ENCODE data around the gene MLX.
"Not testable (repeated sequence)": the region's sequence is repeated elsewhere in the genome, so short reads cannot be mapped to it uniquely, and the experiment has no call there.

MLX gene

DNA sequence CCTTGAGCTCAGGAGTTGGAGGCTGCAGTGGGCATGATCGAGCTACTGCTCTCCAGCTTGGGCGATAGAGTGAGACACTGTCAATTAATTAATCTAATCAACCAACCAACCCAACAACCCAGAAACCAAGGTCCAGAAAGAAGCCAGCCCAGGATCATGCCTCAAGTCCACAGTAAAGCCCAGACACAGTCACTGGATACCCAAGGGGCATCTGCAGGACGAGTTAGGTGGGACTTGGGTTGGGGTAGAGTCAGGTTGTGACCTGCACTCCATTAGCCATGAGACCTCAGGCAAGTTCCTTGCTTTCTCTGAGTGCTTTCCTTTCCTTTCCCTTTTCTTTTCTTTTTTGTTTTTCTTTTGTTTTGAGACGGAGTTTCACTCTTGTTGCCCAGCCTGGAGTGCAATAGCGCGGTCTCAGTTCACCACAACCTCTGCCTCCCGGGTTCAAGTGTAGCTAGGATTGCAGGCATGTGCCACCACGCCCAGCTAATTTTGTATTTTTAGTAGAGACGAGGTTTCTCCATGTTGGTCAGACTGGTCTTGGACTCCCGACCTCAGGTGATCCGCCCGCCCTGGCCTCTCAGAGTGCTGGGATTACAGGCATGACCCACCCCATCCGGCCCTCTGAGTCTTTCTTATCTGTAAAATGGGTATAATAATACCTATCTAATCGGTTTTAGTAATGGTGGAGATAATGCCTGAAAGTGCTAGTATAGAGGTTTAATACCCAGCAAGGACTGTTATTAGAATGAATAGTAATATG lies 17.7 kb upstream of the MLX start:
- H3K9ac ChIP-seq (ENCODE audit: low read depth, low read length), result no peak overlapping the region
- no peaks in the 10 kb centered on the region for H3K9me3 ChIP-seq (replicated peaks; ENCODE audit: low read length)
- H3K27me3 ChIP-seq (ENCODE audit: control insufficient read depth, insufficient read depth, low read length), result no peaks in the 10 kb centered on the region
- H3K36me3 ChIP-seq (ENCODE audit: insufficient read depth, low read length), result no peaks in the 10 kb centered on the region
- peaks cover 11% of the 10 kb centered on the region for H3K4me1 ChIP-seq (ENCODE audit: control insufficient read depth, insufficient read depth, low read length)
- H3K4me3 ChIP-seq (ENCODE audit: low read length), result no peak overlapping the region
- no peak overlapping the region for H3K4me2 ChIP-seq (ENCODE audit: low read length)

- peak within 1 kb of the TSS; percentile 91 for H3K9ac ChIP-seq (ENCODE audit: low read depth, low read length)
- H3K4me2 ChIP-seq (ENCODE audit: low read length), result peak within 1 kb of the TSS; percentile 95
- H3K27me3 ChIP-seq (ENCODE audit: control insufficient read depth, insufficient read depth, low read length); H3K9me3 ChIP-seq (replicated peaks; ENCODE audit: low read length); H3K36me3 ChIP-seq (ENCODE audit: insufficient read depth, low read length): not testable (repeated sequence)
- peak within 1 kb of the TSS; percentile 92 for H3K4me3 ChIP-seq (ENCODE audit: low read length)
- H3K4me1 ChIP-seq (ENCODE audit: control insufficient read depth, insufficient read depth, low read length), result peaks cover 17% of the 10 kb centered on the region
Measured at GRCh38 chr17:42552736-42553135, 14.2 kb upstream of the MLX start, which contains the start of gene HSD17B1. Gene HSD17B1 (plus strand): TSS chr17:42552923. CDS start chr17:42552934, 11 bp downstream.

GRCh38 chr17:42553161-42553818 lies 13.6 kb upstream of the MLX start:
- no peaks in the 10 kb centered on the region for H3K36me3 ChIP-seq (ENCODE audit: insufficient read depth, low read length)
- peaks cover 17% of the 10 kb centered on the region for H3K4me1 ChIP-seq (ENCODE audit: control insufficient read depth, insufficient read depth, low read length)
- no peaks in the 10 kb centered on the region for H3K9me3 ChIP-seq (replicated peaks; ENCODE audit: low read length)
- no peaks in the 10 kb centered on the region for H3K27me3 ChIP-seq (ENCODE audit: control insufficient read depth, insufficient read depth, low read length)
- peak overlapping the region; percentile 91 for H3K9ac ChIP-seq (ENCODE audit: low read depth, low read length)
- peak overlapping the region; percentile 92 for H3K4me3 ChIP-seq (ENCODE audit: low read length)
- peak overlapping the region; percentile 95 for H3K4me2 ChIP-seq (ENCODE audit: low read length)

DNA sequence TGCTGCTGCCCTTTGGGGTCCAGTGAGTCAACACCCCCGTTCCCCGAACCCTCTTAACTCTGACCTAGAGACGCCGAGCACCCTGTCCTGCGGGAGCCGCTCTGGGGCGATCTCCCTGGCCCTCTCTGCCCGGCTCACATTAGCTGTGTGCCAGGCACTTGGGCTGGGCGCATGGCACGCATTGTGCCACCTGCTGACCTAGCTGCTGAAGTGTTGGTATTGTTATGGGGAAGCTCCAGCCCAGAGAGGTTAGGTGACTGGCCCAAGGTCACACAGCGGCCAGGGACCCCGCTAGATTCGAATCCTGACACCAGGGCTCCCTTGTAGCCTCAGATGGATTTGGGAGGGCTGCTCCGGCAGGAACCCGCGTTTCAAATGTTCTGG lies 13.0 kb upstream of the MLX start:
- H3K9me3 ChIP-seq (replicated peaks; ENCODE audit: low read length), result no peaks in the 10 kb centered on the region

GRCh38 chr17:42554250-42555121 lies 12.4 kb upstream of the MLX start:
- H3K9me3 ChIP-seq (replicated peaks; ENCODE audit: low read length), result no peaks in the 10 kb centered on the region
- H3K27me3 ChIP-seq (ENCODE audit: control insufficient read depth, insufficient read depth, low read length), result no peaks in the 10 kb centered on the region
- peaks cover 17% of the 10 kb centered on the region for H3K4me1 ChIP-seq (ENCODE audit: control insufficient read depth, insufficient read depth, low read length)
- no peaks in the 10 kb centered on the region for H3K36me3 ChIP-seq (ENCODE audit: insufficient read depth, low read length)
- H3K9ac ChIP-seq (ENCODE audit: low read depth, low read length), result peak overlapping the region; percentile 91
- peak overlapping the region; percentile 92 for H3K4me3 ChIP-seq (ENCODE audit: low read length)
- peak overlapping the region; percentile 95 for H3K4me2 ChIP-seq (ENCODE audit: low read length)

More for the DNA sequence above, 13.0 kb upstream of the MLX start:
- peak overlapping the region; percentile 95 for H3K4me2 ChIP-seq (ENCODE audit: low read length)
- H3K4me3 ChIP-seq (ENCODE audit: low read length), result peak overlapping the region; percentile 92
- H3K4me1 ChIP-seq (ENCODE audit: control insufficient read depth, insufficient read depth, low read length), result peaks cover 17% of the 10 kb centered on the region
- no peaks in the 10 kb centered on the region for H3K36me3 ChIP-seq (ENCODE audit: insufficient read depth, low read length)
- H3K9ac ChIP-seq (ENCODE audit: low read depth, low read length), result peak overlapping the region; percentile 91
- no peaks in the 10 kb centered on the region for H3K27me3 ChIP-seq (ENCODE audit: control insufficient read depth, insufficient read depth, low read length)

DNA sequence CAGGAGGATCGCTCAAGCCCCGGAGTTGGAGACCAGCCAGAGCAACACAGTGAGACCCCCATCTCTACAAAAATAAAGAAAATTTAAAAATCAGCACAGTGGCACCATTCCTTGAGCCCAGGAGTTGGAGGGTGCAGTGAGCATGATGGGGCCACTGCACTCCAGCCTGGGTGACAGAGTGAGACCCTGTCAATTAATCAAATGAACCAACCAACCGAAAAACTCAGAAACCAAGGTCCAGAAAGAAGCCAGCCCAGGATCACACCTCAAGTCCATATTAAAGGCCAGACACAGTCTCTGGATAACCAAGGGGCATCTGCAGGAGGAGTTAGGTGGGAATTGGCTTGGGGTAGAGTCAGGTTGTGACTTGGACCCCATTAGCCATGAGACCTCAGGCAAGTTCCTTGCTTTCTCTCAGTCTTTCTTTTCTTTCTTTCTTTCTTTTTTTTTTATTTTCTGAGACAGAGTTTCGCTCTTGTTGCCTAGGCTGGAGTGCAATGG lies 11.7 kb upstream of the MLX start:
- Histone ChIP-seq H3K36me3 (ENCODE audit: insufficient read depth, low read length) (no peaks in the 10 kb centered on the region), H3K4me1 (ENCODE audit: control insufficient read depth, insufficient read depth, low read length) (peaks cover 17% of the 10 kb centered on the region), H3K9me3 (replicated peaks; ENCODE audit: low read length) (no peaks in the 10 kb centered on the region), H3K4me3 (ENCODE audit: low read length) (peak overlapping the region; percentile 92), H3K27me3 (ENCODE audit: control insufficient read depth, insufficient read depth, low read length) (no peaks in the 10 kb centered on the region), H3K4me2 (ENCODE audit: low read length) (peak overlapping the region; percentile 95), H3K9ac (ENCODE audit: low read depth, low read length) (peak overlapping the region; percentile 91)

GRCh38 chr17:42555961-42556617 lies 10.8 kb upstream of the MLX start:
- not testable (repeated sequence) for H3K36me3 ChIP-seq (ENCODE audit: insufficient read depth, low read length); H3K9ac ChIP-seq (ENCODE audit: low read depth, low read length); H3K4me3 ChIP-seq (ENCODE audit: low read length); H3K4me2 ChIP-seq (ENCODE audit: low read length); H3K9me3 ChIP-seq (replicated peaks; ENCODE audit: low read length); H3K27me3 ChIP-seq (ENCODE audit: control insufficient read depth, insufficient read depth, low read length)
- peaks cover 19% of the 10 kb centered on the region for H3K4me1 ChIP-seq (ENCODE audit: control insufficient read depth, insufficient read depth, low read length)

DNA sequence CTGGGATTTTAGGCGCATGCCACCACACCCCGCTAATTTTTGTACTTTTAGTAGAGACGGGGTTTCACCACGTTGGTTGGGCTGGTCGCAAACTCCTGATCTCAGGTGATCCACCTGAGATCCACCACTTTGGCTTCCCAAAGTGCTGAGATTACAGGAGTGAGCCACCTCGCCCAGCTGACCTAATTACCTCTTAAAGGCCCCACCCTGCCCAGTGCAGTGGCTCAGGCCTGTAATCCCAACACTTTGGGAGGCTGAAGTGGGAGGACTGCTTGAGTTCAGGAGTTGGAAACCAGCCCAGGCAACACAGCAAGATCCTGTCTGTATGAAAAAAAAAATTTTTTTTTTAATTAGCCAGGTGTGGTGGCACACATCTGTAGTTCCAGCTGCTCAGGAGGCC lies 7.8 kb upstream of the MLX start:
- peaks cover 29% of the 10 kb centered on the region for H3K4me1 ChIP-seq (ENCODE audit: control insufficient read depth, insufficient read depth, low read length)
- H3K27me3 ChIP-seq (ENCODE audit: control insufficient read depth, insufficient read depth, low read length), result no peaks in the 10 kb centered on the region

DNA sequence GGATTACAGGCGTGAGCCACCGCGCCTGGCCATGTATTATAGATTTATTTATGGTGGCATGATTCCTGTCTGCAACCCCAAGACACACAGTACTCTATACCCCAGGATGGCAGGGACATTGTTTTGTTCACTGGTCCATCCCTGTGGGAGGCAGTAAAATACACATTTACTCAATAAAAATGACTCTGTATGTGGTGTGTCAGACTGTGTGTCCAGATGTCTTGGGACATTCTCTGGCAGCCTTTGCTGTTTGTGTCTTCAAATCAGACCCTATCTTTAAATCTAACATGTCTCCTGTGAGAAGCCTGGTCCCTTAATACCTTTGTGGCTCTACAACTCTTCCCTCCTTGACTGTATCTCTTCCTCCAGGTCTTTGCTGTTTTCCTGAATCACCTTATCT lies 6.7 kb upstream of the MLX start:
- H3K4me2 ChIP-seq (ENCODE audit: low read length), result no peak overlapping the region
- H3K9me3 ChIP-seq (replicated peaks; ENCODE audit: low read length), result no peaks in the 10 kb centered on the region
- no peak overlapping the region for H3K9ac ChIP-seq (ENCODE audit: low read depth, low read length)
- peaks cover 25% of the 10 kb centered on the region for H3K4me1 ChIP-seq (ENCODE audit: control insufficient read depth, insufficient read depth, low read length)
- no peaks in the 10 kb centered on the region for H3K27me3 ChIP-seq (ENCODE audit: control insufficient read depth, insufficient read depth, low read length)
- peaks cover 13% of the 10 kb centered on the region for H3K36me3 ChIP-seq (ENCODE audit: insufficient read depth, low read length)
- no peak overlapping the region for H3K4me3 ChIP-seq (ENCODE audit: low read length)

More for the DNA sequence above, 7.8 kb upstream of the MLX start:
- Histone ChIP-seq H3K4me3 (ENCODE audit: low read length) (no peak overlapping the region), H3K36me3 (ENCODE audit: insufficient read depth, low read length) (peaks cover 1% of the 10 kb centered on the region), H3K4me2 (ENCODE audit: low read length) (no peak overlapping the region), H3K9ac (ENCODE audit: low read depth, low read length) (no peak overlapping the region), H3K9me3 (replicated peaks; ENCODE audit: low read length) (no peaks in the 10 kb centered on the region)

- peaks cover 30% of the 10 kb centered on the region for H3K4me1 ChIP-seq (ENCODE audit: control insufficient read depth, insufficient read depth, low read length)
- H3K9me3 ChIP-seq (replicated peaks; ENCODE audit: low read length), result no peaks in the 10 kb centered on the region
- peak within 1 kb of the TSS; percentile 89 for H3K9ac ChIP-seq (ENCODE audit: low read depth, low read length)
- H3K4me3 ChIP-seq (ENCODE audit: low read length), result peak within 1 kb of the TSS; percentile 77
- peaks cover 27% of the 10 kb centered on the region for H3K36me3 ChIP-seq (ENCODE audit: insufficient read depth, low read length)
- H3K4me2 ChIP-seq (ENCODE audit: low read length), result peak within 1 kb of the TSS; percentile 97
- no peaks in the 10 kb centered on the region for H3K27me3 ChIP-seq (ENCODE audit: control insufficient read depth, insufficient read depth, low read length)
Measured at GRCh38 chr17:42561897-42562387, 5.0 kb upstream of the MLX start, which contains the start of gene COASY. Gene COASY (plus strand): TSS chr17:42562148. CDS start chr17:42562623, 475 bp downstream.

Data from skeletal muscle satellite cell (primary cell).